HL-60 (cell line): ENCODE data around the gene SFT2D1.

Experiments used
- DNase-seq, 2 experiments: peaks; one replicate each; pipeline ENCODE4 v3.0.0-alpha.2; 2010 to 2020; ENCODE audit warnings: low read depth in 1 of 2, low spot score in 1 of 2
- H3K27ac ChIP-seq: fragments of 250-450 bp; sonication (Bioruptor Pico); replicated peaks from 2 replicates; pipeline ENCODE4 v1.5.1; 2020; ENCODE audit warnings: mild to moderate bottlenecking, moderate library complexity
- H3K27me3 ChIP-seq: fragments of 250-450 bp; sonication (Bioruptor Pico); 2 replicates; pipeline ENCODE4 v1.5.1; 2021; ENCODE audit warnings: mild to moderate bottlenecking, moderate library complexity; ENCODE audit not compliant: insufficient read depth, poor library complexity, severe bottlenecking
- H3K4me3 ChIP-seq: replicated peaks from 2 replicates; pipeline ENCODE4 v1.5.1; 2011; ENCODE audit warnings: mild to moderate bottlenecking, control low read depth, low read length; ENCODE audit not compliant: insufficient read depth
- GABPA ChIP-seq: IDR thresholded peaks from 2 replicates; pipeline ENCODE4 v1.6.1; 2012; ENCODE audit warnings: low read depth
- POLR2AphosphoS5 ChIP-seq: IDR thresholded peaks from 2 replicates; pipeline ENCODE4 v1.6.1; 2012; ENCODE audit warnings: low read depth
- SPI1 ChIP-seq: IDR thresholded peaks from 2 replicates; pipeline ENCODE4 v1.6.1; 2012; ENCODE audit warnings: low read depth, mild to moderate bottlenecking, borderline replicate concordance
- TF ChIP-seq, protein P1 (sequence below): IDR thresholded peaks from 2 replicates; pipeline ENCODE4 v1.6.1; 2012; ENCODE audit warnings: low read depth; ENCODE audit not compliant: insufficient replicate concordance
- TF ChIP-seq, protein P2 (sequence below): IDR thresholded peaks from one replicate; pipeline ENCODE4 v1.5.1; 2011; ENCODE audit warnings: low read length, control low read depth, inconsistent platforms; ENCODE audit not compliant: insufficient read depth

The SFT2D1 gene

GRCh38 chr6:166341977-166342348 lies 382 bp downstream of the SFT2D1 start:
- no peak for DNase-seq
- H3K4me3 ChIP-seq: peak overlapping the region; percentile 84
- peak overlapping the region; percentile 99 for H3K27ac ChIP-seq
- TF ChIP-seq GABPA: no peak
- TF ChIP-seq, protein P1, sequence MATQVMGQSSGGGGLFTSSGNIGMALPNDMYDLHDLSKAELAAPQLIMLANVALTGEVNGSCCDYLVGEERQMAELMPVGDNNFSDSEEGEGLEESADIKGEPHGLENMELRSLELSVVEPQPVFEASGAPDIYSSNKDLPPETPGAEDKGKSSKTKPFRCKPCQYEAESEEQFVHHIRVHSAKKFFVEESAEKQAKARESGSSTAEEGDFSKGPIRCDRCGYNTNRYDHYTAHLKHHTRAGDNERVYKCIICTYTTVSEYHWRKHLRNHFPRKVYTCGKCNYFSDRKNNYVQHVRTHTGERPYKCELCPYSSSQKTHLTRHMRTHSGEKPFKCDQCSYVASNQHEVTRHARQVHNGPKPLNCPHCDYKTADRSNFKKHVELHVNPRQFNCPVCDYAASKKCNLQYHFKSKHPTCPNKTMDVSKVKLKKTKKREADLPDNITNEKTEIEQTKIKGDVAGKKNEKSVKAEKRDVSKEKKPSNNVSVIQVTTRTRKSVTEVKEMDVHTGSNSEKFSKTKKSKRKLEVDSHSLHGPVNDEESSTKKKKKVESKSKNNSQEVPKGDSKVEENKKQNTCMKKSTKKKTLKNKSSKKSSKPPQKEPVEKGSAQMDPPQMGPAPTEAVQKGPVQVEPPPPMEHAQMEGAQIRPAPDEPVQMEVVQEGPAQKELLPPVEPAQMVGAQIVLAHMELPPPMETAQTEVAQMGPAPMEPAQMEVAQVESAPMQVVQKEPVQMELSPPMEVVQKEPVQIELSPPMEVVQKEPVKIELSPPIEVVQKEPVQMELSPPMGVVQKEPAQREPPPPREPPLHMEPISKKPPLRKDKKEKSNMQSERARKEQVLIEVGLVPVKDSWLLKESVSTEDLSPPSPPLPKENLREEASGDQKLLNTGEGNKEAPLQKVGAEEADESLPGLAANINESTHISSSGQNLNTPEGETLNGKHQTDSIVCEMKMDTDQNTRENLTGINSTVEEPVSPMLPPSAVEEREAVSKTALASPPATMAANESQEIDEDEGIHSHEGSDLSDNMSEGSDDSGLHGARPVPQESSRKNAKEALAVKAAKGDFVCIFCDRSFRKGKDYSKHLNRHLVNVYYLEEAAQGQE: no peak
- TF ChIP-seq, protein P2, sequence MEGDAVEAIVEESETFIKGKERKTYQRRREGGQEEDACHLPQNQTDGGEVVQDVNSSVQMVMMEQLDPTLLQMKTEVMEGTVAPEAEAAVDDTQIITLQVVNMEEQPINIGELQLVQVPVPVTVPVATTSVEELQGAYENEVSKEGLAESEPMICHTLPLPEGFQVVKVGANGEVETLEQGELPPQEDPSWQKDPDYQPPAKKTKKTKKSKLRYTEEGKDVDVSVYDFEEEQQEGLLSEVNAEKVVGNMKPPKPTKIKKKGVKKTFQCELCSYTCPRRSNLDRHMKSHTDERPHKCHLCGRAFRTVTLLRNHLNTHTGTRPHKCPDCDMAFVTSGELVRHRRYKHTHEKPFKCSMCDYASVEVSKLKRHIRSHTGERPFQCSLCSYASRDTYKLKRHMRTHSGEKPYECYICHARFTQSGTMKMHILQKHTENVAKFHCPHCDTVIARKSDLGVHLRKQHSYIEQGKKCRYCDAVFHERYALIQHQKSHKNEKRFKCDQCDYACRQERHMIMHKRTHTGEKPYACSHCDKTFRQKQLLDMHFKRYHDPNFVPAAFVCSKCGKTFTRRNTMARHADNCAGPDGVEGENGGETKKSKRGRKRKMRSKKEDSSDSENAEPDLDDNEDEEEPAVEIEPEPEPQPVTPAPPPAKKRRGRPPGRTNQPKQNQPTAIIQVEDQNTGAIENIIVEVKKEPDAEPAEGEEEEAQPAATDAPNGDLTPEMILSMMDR: no peak
- no peak for TF ChIP-seq POLR2AphosphoS5
- TF ChIP-seq SPI1: no peak
- H3K27me3 ChIP-seq: no peaks in the 10 kb centered on the region

GRCh38 chr6:166341464-166341863 lies 881 bp downstream of the SFT2D1 start:
- peak overlapping the region; percentile 99 for H3K27ac ChIP-seq
- TF ChIP-seq, protein P2: no peak
- TF ChIP-seq SPI1 (no peak), POLR2AphosphoS5 (no peak), GABPA (no peak)
- TF ChIP-seq, protein P1: no peak

GRCh38 chr6:166338854-166339253 lies 3.5 kb downstream of the SFT2D1 start:
- TF ChIP-seq POLR2AphosphoS5 (peak; percentile 18; the same call in 1 of the 2 replicates), GABPA (no peak)
- Histone ChIP-seq H3K27me3 (no peaks in the 10 kb centered on the region), H3K4me3 (no peak overlapping the region), H3K27ac (no peak overlapping the region)
- DNase-seq: no peak

More at GRCh38 chr6:166341464-166341863, 881 bp downstream of the SFT2D1 start:
- peak; percentile 51 to 65 for DNase-seq
- peak overlapping the region; percentile 84 for H3K4me3 ChIP-seq
- no peaks in the 10 kb centered on the region for H3K27me3 ChIP-seq

DNA sequence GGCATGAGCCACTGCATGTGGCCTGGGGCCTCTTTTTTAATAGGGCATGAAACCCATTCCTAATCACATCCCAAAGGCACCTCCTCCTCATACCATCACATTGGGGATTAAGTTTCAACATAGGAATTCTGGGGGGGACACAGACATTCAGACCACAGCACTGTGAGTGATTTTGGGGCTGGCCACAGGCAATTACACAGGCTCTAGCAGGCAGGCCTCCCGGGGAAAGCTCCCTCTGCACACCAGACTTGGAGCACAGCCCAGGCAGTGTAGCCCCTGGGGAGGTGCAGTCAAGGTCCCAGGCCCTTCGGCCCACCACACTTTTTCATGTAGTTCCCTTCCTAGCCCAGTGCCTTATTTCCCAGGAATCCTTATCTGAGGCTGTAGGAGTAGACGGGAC lies 5.5 kb downstream of the SFT2D1 start:
- DNase-seq: no peak
- H3K27me3 ChIP-seq: no peaks in the 10 kb centered on the region
- H3K27ac ChIP-seq: no peak overlapping the region
- TF ChIP-seq GABPA: no peak
- TF ChIP-seq SPI1: no peak
- TF ChIP-seq, protein P1: no peak
- TF ChIP-seq, protein P2: no peak
- TF ChIP-seq POLR2AphosphoS5: no peak
- no peak overlapping the region for H3K4me3 ChIP-seq
